Measurements from ENCODE around the gene SRD5A1. TPM values are rescaled to one million over a fixed set of nuclear protein-coding genes. Genes with fewer than 3 reads are reported as not detected.

The SRD5A1 gene
- total RNA-seq, 1 experiment from 2014 or later = 29.9 TPM

- Mint-ChIP-seq H3K4me1 (no peaks in the 10 kb centered on the region), H3K36me3 (ENCODE audit: insufficient read depth in 1 of 3, low read depth in 3 of 3) (peaks cover 57 to 98% (median 92%) of the 10 kb centered on the region in 3 experiments; a peak in 6 of 7 replicates), H3K27ac (no peak overlapping the region; a peak in 1 of 7 replicates), H3K27me3 (ENCODE audit: low read depth) (no peaks in the 10 kb centered on the region), H3K4me3 (no peak overlapping the region), H3K9me3 (no peaks in the 10 kb centered on the region)
- Histone ChIP-seq H3K4ac (ENCODE audit: low read depth, low read length) (no peak overlapping the region), H3K23ac (ENCODE audit: insufficient read length, low read depth, low read length) (no peak overlapping the region), H3K27ac (ENCODE audit: insufficient read length, low read depth, low read length) (no peak overlapping the region), H4K5ac (ENCODE audit: insufficient read length, low read depth, low read length) (no peak overlapping the region), H3K27me3 (ENCODE audit: insufficient read depth, low read length) (no peaks in the 10 kb centered on the region), H3K4me1 (ENCODE audit: insufficient read depth, low read length) (no peaks in the 10 kb centered on the region), H4K91ac (ENCODE audit: insufficient read length, low read depth, low read length) (no peak overlapping the region), H3K9ac (ENCODE audit: extremely low read depth, insufficient read length, low read length) (no peak overlapping the region), H4K8ac (replicated peaks; ENCODE audit: insufficient read length, low read depth, low read length) (no peak overlapping the region), H2BK12ac (ENCODE audit: insufficient read length, low read depth, low read length) (no peak overlapping the region), H3T11ph (ENCODE audit: low read length) (no peak overlapping the region), H2BK20ac (ENCODE audit: low read depth, low read length, poor library complexity, severe bottlenecking) (no peak overlapping the region), H3K4me2 (ENCODE audit: insufficient read depth, insufficient read length, low read length) (no peak overlapping the region), H3K56ac (ENCODE audit: insufficient read length, low read depth, low read length) (no peak overlapping the region), H3K23me2 (ENCODE audit: insufficient read length, low read depth, low read length, poor library complexity, severe bottlenecking) (no peaks in the 10 kb centered on the region), H3K79me1 (ENCODE audit: insufficient read depth, low read depth, low read length, poor library complexity, severe bottlenecking) (peaks cover 3% of the 10 kb centered on the region), H3K18ac (ENCODE audit: insufficient read length, low read depth, low read length) (no peak overlapping the region), H2AFZ (ENCODE audit: low read length) (no peak overlapping the region), H4K20me1 (ENCODE audit: control insufficient read depth, insufficient read depth, insufficient read length) (no peaks in the 10 kb centered on the region), H2BK120ac (ENCODE audit: low read depth, low read length, poor library complexity, severe bottlenecking) (no peak overlapping the region), H2AK5ac (ENCODE audit: insufficient read length, low read length) (no peak overlapping the region), H3K14ac (ENCODE audit: insufficient read depth, low read length) (no peak overlapping the region), H2BK15ac (ENCODE audit: low read depth, low read length) (no peak overlapping the region), H3K79me2 (ENCODE audit: insufficient read depth, low read length) (no peaks in the 10 kb centered on the region), H2BK5ac (ENCODE audit: insufficient read length, low read length) (no peak overlapping the region), H3K9me3 (ENCODE audit: control insufficient read depth, low read depth, low read length) (no peaks in the 10 kb centered on the region)
- WGBS (ENCODE audit: extremely low coverage, insufficient read length, low lambda C conversion rate) = no CpG with 5 or more reads among the region's 11 CpGs
- no peak for TF ChIP-seq CTCF (conservative IDR thresholded peaks at IDR 0.05)
- no peak for DNase-seq
Measured at GRCh38 chr5:6601271-6601670, 32.0 kb upstream of the SRD5A1 start.

Measured in H9 (cell line).